HEK293T (cell line): ENCODE results near the gene ARMH4.

Experiments
- CTCF ChIA-PET: fragments of 350-600 bp; formaldehyde crosslinking; extraction: SDS; loops from one replicate; lab custom pipeline; 2021; ENCODE audit warnings: antibody characterized with exemption, inconsistent platforms; lab: Yijun Ruan, JAX
- POLR2A ChIA-PET: fragments of 350-600 bp; formaldehyde crosslinking; extraction: SDS; loops from one replicate; lab custom pipeline; 2020; ENCODE audit warnings: antibody characterized with exemption, inconsistent platforms; lab: Yijun Ruan, JAX
- DNase-seq: peaks from one replicate; pipeline ENCODE4 v3.0.0; 2012; ENCODE audit warnings: mixed read lengths; ENCODE audit errors: extremely low spot score
- ARNT ChIP-seq: fragments of 450-650 bp; IDR thresholded peaks from 2 replicates; pipeline ENCODE4 v1.6.1; 2017; ENCODE audit warnings: mild to moderate bottlenecking
- BHLHE40 ChIP-seq: fragments of 450-650 bp; IDR thresholded peaks from 2 replicates; pipeline ENCODE4 v1.6.1; 2016; ENCODE audit warnings: mild to moderate bottlenecking, moderate library complexity, borderline replicate concordance
- CTBP1 ChIP-seq: fragments of 450-650 bp; IDR thresholded peaks from 2 replicates; pipeline ENCODE4 v1.6.1; 2016; ENCODE audit warnings: borderline replicate concordance
- ELF4 ChIP-seq: fragments of 450-650 bp; IDR thresholded peaks from 2 replicates; pipeline ENCODE4 v1.6.1; 2017; ENCODE audit warnings: antibody characterized with exemption
- FOXA1 ChIP-seq: fragments of 450-650 bp; IDR thresholded peaks from 2 replicates; pipeline ENCODE4 v1.6.1; 2016; ENCODE audit warnings: mild to moderate bottlenecking
- FOXK2 ChIP-seq: fragments of 450-650 bp; IDR thresholded peaks from 2 replicates; pipeline ENCODE4 v1.6.1; 2016; ENCODE audit warnings: mild to moderate bottlenecking
- FOXM1 ChIP-seq: fragments of 450-650 bp; IDR thresholded peaks from 2 replicates; pipeline ENCODE4 v1.6.1; 2017; ENCODE audit warnings: mild to moderate bottlenecking, borderline replicate concordance
- HDGF ChIP-seq: fragments of 450-650 bp; IDR thresholded peaks from 2 replicates; pipeline ENCODE4 v1.6.1; 2017; ENCODE audit warnings: antibody characterized with exemption, borderline replicate concordance
- L3MBTL2 ChIP-seq: fragments of 450-650 bp; conservative IDR thresholded peaks from 2 replicates; pipeline ENCODE4 v1.6.1; 2016; ENCODE audit warnings: mild to moderate bottlenecking
- LEF1 ChIP-seq: fragments of 450-650 bp; IDR thresholded peaks from 2 replicates; pipeline ENCODE4 v1.6.1; 2017; ENCODE audit warnings: mild to moderate bottlenecking, borderline replicate concordance
- NFRKB ChIP-seq: fragments of 450-650 bp; IDR thresholded peaks from 2 replicates; pipeline ENCODE4 v1.6.1; 2016; ENCODE audit warnings: mild to moderate bottlenecking, moderate library complexity
- PKNOX1 ChIP-seq: fragments of 450-650 bp; IDR thresholded peaks from 2 replicates; pipeline ENCODE4 v1.6.1; 2016
- SP1 ChIP-seq: fragments of 450-650 bp; IDR thresholded peaks from 2 replicates; pipeline ENCODE4 v1.6.1; 2017
- SUZ12 ChIP-seq: fragments of 450-650 bp; IDR thresholded peaks from 2 replicates; pipeline ENCODE4 v1.6.1; 2016; ENCODE audit warnings: mild to moderate bottlenecking
- TARDBP ChIP-seq: fragments of 450-650 bp; IDR thresholded peaks from 2 replicates; pipeline ENCODE4 v1.6.1; 2016
- ZNF384 ChIP-seq: fragments of 450-650 bp; IDR thresholded peaks from 2 replicates; pipeline ENCODE4 v1.6.1; 2016

The ARMH4 gene

GRCh38 chr14:58191763-58192601, 40.0 kb upstream of the ARMH4 start:
- CTCF ChIA-PET: no interaction called here
- POLR2A ChIA-PET: interaction anchor here (1.0 kb wide), 1 partner anchor 106 kb away, joined by 3 read pairs; the partner anchor contains the start of gene ARID4A
- TF ChIP-seq SUZ12 (no peak), NFRKB (no peak), HDGF (no peak), BHLHE40 (no peak), L3MBTL2 (no peak), FOXK2 (no peak), ELF4 (no peak), SP1 (no peak), PKNOX1 (no peak)
- no peak for DNase-seq

- TF ChIP-seq FOXA1 (no peak), SP1 (no peak), NFRKB (no peak), ZNF384 (no peak), CTBP1 (no peak)
- ChIA-PET CTCF (no interaction called here), POLR2A (no interaction called here)
- DNase-seq: no peak
Observed at GRCh38 chr14:58189176-58189575, 37.2 kb upstream of the ARMH4 start.

- TF ChIP-seq ARNT (no peak), FOXK2 (no peak), ZNF384 (no peak)
- POLR2A ChIA-PET: interaction anchor here (1.1 kb wide), 1 partner anchor 23 kb away, joined by 4 read pairs; the partner anchor contains the start of gene ACTR10
- CTCF ChIA-PET: no interaction called here
- DNase-seq: no peak
Observed at GRCh38 chr14:58177125-58177524, 25.1 kb upstream of the ARMH4 start.

- peak; percentile 89 for DNase-seq
- TF ChIP-seq SP1 (no peak), FOXK2 (no peak), BHLHE40 (no peak), CTBP1 (no peak), HDGF (no peak), LEF1 (no peak), FOXM1 (no peak), PKNOX1 (no peak), ARNT (no peak), L3MBTL2 (no peak), SUZ12 (no peak)
- ChIA-PET CTCF (interaction anchor here (0.6 kb wide), 1 partner anchor 1198 kb away, joined by 3 read pairs; no protein-coding TSS in a partner anchor), POLR2A (no interaction called here)
Observed at GRCh38 chr14:58171090-58171489, 19.1 kb upstream of the ARMH4 start.

GRCh38 chr14:58167891-58168290, 15.9 kb upstream of the ARMH4 start:
- POLR2A ChIA-PET: no interaction called here
- no peak for TF ChIP-seq ZNF384
- no peak for TF ChIP-seq ELF4
- no peak for TF ChIP-seq PKNOX1
- no peak for TF ChIP-seq SUZ12
- TF ChIP-seq SP1: no peak
- no peak for TF ChIP-seq TARDBP
- no peak for TF ChIP-seq CTBP1
- CTCF ChIA-PET: interaction anchor here (0.6 to 0.7 kb wide), 3 partner anchors 14 to 55 kb away, joined by 3 to 4 read pairs (median 4); no protein-coding TSS in a partner anchor
- DNase-seq: no peak

GRCh38 chr14:58167057-58167456, 15.0 kb upstream of the ARMH4 start:
- POLR2A ChIA-PET: no interaction called here
- no peak for TF ChIP-seq BHLHE40
- TF ChIP-seq L3MBTL2: no peak
- no peak for TF ChIP-seq FOXA1
- TF ChIP-seq CTBP1: no peak
- CTCF ChIA-PET: interaction anchor here (0.5 kb wide), 1 partner anchor 20 kb away, joined by 4 read pairs; no protein-coding TSS in a partner anchor
- no peak for DNase-seq
